NCI-H2227 (cell line): Measurements from ENCODE around the gene MLX.
"Not testable (repeated sequence)": the region's sequence is repeated elsewhere in the genome, so short reads cannot be mapped to it uniquely, and the experiment has no call there.

Source experiments
- DNase-seq: peaks from one replicate; lab custom pipeline; 2025; ENCODE audit not compliant: unreplicated experiment; lab: John Stamatoyannopoulos, UW

MLX gene

DNA sequence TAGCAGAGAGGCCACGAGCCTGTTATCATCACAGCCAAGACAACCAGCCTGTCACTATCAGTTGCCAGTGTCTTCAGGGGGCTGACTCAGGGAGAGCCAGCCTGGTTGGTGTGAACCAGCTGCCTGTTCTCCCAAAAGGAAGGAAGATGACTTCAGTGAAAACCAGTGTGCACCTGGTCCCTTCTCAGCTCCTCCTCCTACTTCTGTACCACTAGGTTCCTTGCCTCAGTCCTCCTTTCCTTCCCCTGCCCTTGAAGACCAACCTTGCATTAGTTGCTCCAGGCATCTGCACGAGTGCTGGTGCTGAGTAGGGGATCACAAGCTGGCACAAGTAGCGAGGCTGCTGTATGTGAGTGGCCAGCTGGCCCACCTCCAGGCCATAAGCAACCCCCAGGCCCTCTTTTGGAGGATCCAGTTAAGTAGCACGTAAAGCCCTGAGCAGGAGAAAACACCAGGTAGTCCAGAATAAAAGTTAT, 51.1 kb downstream of the MLX start:
- DNase-seq, result no peak

DNA sequence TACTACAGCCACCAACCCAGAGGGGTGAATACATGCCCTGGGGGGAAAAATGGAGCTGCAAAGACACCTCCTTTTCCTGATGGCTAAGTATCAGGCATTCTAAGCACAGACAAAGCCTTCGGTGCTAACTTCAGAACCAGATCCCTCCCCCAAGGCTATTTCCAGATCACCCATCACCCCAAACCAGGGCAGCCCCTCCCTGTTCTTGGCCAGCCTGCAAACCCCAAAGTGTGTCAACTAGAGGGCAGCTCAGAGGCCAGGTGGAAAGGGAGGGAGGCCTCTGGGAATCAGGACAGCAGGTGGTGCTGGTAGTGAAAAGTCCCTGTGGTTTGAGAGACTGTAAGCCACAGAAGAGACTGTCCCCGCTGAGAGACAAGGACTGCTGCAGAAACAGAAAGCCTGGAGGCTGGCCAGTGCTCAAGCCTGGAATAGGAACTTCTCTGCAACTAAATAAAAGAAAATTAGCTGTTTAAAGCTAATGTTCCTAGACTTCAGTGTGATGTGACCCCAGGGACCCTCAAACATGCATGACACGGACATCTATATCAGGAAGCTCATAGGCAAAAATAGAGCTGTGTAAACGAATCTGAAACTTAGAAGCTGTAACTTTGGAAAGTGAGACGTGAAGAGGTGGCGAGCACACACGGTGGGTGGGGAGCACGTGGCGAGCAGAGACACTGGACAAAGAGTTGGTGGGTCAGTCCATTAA, 51.7 kb downstream of the MLX start:
- no peak for DNase-seq

- not testable (repeated sequence) for DNase-seq
These were observed 55.1 kb downstream of the MLX start for GRCh38 chr17:42621987-42622386.
